ENCODE results near the gene TEPSIN. TPM values are rescaled to one million over a fixed set of nuclear protein-coding genes. Genes with fewer than 3 reads are reported as not detected.

The TEPSIN gene
- polyA plus RNA-seq, 6 donors from 2014 or later: 4.5 to 16.8 (median 7.6) TPM

DNA sequence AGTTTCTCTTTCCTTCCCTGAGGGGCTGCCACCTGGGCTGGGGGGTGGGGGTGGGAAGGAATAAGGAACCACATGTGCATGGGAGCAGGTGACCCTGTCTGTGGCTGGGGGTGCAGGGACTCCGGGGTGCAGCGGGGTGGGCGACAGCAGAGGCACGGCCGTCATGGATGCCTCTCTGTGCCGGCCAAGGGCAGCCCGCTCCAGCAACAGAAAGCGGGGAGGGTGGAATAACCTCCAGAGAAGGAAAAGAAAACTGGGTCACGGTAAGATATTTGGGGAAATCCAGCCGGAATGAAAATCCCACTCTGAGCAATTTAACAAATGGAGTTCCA, 4.4 kb upstream of the TEPSIN start:
- no peak for ATAC-seq (ENCODE audit: low read depth in 2 of 2)
- Mint-ChIP-seq H3K9me3 (no peaks in the 10 kb centered on the region), H3K36me3 (no peaks in the 10 kb centered on the region), H3K27me3 (no peaks in the 10 kb centered on the region), H3K27ac (no peak overlapping the region), H3K4me1 (peaks cover 12 to 30% (median 20%) of the 10 kb centered on the region in 3 donors), H3K4me3 (no peak overlapping the region)
- no peak for DNase-seq

GRCh38 chr17:81242421-81243332, 3.8 kb upstream of the TEPSIN start:
- H3K4me3 Mint-ChIP-seq: peak overlapping the region in 2 of 8 donors; percentile 11 to 64
- H3K9me3 Mint-ChIP-seq: no peaks in the 10 kb centered on the region
- ATAC-seq (ENCODE audit: low read depth in 2 of 2) (no peak), DNase-seq (no peak)
- H3K4me1 Mint-ChIP-seq: peaks cover 15 to 36% (median 24%) of the 10 kb centered on the region in 3 donors
- H3K27me3 Mint-ChIP-seq: no peaks in the 10 kb centered on the region
- no peak overlapping the region for H3K27ac Mint-ChIP-seq
- no peaks in the 10 kb centered on the region for H3K36me3 Mint-ChIP-seq

DNA sequence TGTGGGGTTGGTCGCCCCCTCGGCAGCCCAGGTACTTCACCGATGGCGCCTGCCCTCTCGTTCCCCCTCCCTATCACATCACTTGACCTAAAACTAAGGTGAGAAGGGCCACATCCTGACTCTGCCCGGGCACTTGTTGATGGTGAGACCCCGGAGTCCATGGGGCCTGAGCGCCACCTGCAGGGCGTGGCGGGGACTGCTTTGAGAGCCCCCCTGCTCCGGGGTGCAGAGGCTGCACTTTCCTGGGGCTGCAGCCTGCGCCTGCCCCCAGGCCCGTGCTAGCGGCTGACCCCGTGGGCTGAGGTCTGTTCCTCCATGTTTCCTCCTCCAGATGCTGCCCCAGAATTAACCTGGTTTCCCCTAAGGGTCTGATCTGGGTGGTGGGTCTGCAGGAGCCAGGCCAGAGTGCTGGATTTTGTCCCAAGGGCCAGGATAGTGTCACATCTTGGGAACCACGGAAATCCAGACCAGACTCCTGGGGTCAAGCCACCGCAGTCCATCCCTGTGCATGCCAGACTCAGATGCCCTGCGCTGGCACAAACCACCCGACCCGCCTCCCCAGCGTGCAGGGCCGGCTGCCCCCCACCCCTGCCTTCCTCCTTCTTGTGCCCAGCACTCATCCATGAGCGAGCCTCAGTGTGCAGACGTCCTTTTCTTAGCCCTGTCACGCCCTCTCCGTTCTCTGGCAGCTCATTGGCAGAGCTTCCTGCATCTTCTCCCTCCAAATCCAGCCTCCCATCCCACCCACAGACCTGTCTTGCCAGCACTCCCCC, 3.0 kb upstream of the TEPSIN start:
- H3K4me1 Mint-ChIP-seq: peaks cover 20 to 43% (median 31%) of the 10 kb centered on the region in 3 donors
- ATAC-seq (ENCODE audit: low read depth in 2 of 2) (no peak), DNase-seq (peak; percentile 73)
- no peaks in the 10 kb centered on the region for H3K27me3 Mint-ChIP-seq
- H3K4me3 Mint-ChIP-seq: peak overlapping the region in 5 of 8 donors; percentile 11 to 89 (median 32)
- peak overlapping the region in 4 of 6 donors; percentile 26 to 65 (median 45) for H3K27ac Mint-ChIP-seq
- no peaks in the 10 kb centered on the region for H3K36me3 Mint-ChIP-seq
- no peaks in the 10 kb centered on the region for H3K9me3 Mint-ChIP-seq

- H3K27ac Mint-ChIP-seq: peak overlapping the region in 2 of 6 donors; percentile 49 to 65
- H3K4me1 Mint-ChIP-seq: peaks cover 20 to 43% (median 30%) of the 10 kb centered on the region in 3 donors
- no peak for DNase-seq
- no peak for ATAC-seq (ENCODE audit: low read depth in 2 of 2)
- H3K27me3 Mint-ChIP-seq: no peaks in the 10 kb centered on the region
- no peaks in the 10 kb centered on the region for H3K9me3 Mint-ChIP-seq
- H3K36me3 Mint-ChIP-seq: no peaks in the 10 kb centered on the region
- peak overlapping the region in 4 of 8 donors; percentile 28 to 89 (median 64) for H3K4me3 Mint-ChIP-seq
Observed at GRCh38 chr17:81241203-81241602, 2.3 kb upstream of the TEPSIN start.

DNA sequence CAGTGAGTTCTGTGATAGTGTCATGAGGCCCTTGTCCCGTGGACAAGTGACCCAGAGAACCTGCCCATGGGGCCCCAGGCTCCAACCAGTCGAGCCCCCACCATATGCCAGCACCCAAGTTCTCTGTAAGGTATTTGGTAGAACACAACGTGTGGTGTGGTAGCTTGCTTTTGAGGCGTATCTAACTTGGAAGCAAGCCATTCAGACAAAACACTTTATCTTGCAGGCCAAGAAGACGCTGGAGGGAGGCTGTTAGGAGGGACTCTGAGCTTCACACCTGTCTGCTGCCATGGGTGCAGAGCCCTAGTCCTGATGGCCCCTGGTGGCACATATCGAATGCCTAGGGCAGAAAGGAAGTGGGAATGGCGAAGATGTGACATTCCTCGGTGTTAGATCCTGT, 1.9 kb upstream of the TEPSIN start:
- Mint-ChIP-seq H3K4me3 (peak overlapping the region in 6 of 8 donors; percentile 17 to 94 (median 74)), H3K4me1 (peaks cover 20 to 43% (median 30%) of the 10 kb centered on the region in 3 donors), H3K36me3 (no peaks in the 10 kb centered on the region), H3K27ac (peak overlapping the region in 3 of 6 donors; percentile 47 to 86 (median 49)), H3K27me3 (no peaks in the 10 kb centered on the region), H3K9me3 (no peaks in the 10 kb centered on the region)
- ATAC-seq (ENCODE audit: low read depth in 2 of 2): no peak
- no peak for DNase-seq

GRCh38 chr17:81239714-81240555, 1.1 kb upstream of the TEPSIN start:
- no peaks in the 10 kb centered on the region for H3K27me3 Mint-ChIP-seq
- H3K4me3 Mint-ChIP-seq: peak overlapping the region; percentile 88 to 97 (median 92)
- H3K4me1 Mint-ChIP-seq: peaks cover 24 to 46% (median 34%) of the 10 kb centered on the region in 3 donors
- peak; percentile 34 for DNase-seq
- H3K27ac Mint-ChIP-seq: peak overlapping the region; percentile 66 to 90 (median 88)
- peak in 1 of 2 donors; percentile 5 for ATAC-seq (ENCODE audit: low read depth in 2 of 2)
- H3K36me3 Mint-ChIP-seq: no peaks in the 10 kb centered on the region
- no peaks in the 10 kb centered on the region for H3K9me3 Mint-ChIP-seq

DNA sequence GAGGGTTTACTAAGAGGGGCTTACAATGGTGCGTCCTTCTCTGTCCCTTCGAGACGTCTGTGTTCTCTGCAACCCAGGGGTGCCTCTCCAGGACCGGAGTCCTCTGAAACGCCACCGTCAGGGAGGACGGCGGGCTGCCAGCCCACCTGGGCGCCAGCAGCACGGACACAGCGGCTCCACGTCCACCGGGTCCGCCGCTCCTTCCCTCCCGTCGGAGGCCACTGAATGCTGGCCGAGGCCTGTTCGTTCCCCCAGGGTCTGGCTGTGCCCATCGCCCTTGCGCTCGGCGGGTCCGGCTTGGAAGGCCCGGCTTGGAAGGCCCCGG, 403 bp downstream of the TEPSIN start:
- peak overlapping the region in 2 of 6 donors; percentile 69 to 89 for H3K27ac Mint-ChIP-seq
- H3K36me3 Mint-ChIP-seq: no peaks in the 10 kb centered on the region
- ATAC-seq (ENCODE audit: low read depth in 2 of 2): no peak
- peaks cover 28 to 49% (median 39%) of the 10 kb centered on the region in 3 donors for H3K4me1 Mint-ChIP-seq
- H3K9me3 Mint-ChIP-seq: no peaks in the 10 kb centered on the region
- peak overlapping the region; percentile 79 to 98 (median 94) for H3K4me3 Mint-ChIP-seq
- DNase-seq: no peak
- no peaks in the 10 kb centered on the region for H3K27me3 Mint-ChIP-seq

GRCh38 chr17:81237591-81238489, 1.0 kb downstream of the TEPSIN start:
- Mint-ChIP-seq H3K27ac (peak overlapping the region; percentile 44 to 86 (median 59)), H3K9me3 (no peaks in the 10 kb centered on the region), H3K36me3 (no peaks in the 10 kb centered on the region), H3K4me1 (peaks cover 28 to 49% (median 39%) of the 10 kb centered on the region in 3 donors), H3K4me3 (peak overlapping the region; percentile 79 to 98 (median 94)), H3K27me3 (no peaks in the 10 kb centered on the region)
- no peak for DNase-seq
- no peak for ATAC-seq (ENCODE audit: low read depth in 2 of 2)

- Mint-ChIP-seq H3K4me1 (peaks cover 24 to 43% (median 37%) of the 10 kb centered on the region in 3 donors), H3K27ac (peak overlapping the region in 1 of 6 donors; percentile 86), H3K9me3 (no peaks in the 10 kb centered on the region), H3K4me3 (peak overlapping the region in 5 of 8 donors; percentile 35 to 97 (median 88)), H3K27me3 (no peaks in the 10 kb centered on the region), H3K36me3 (no peaks in the 10 kb centered on the region)
- ATAC-seq (ENCODE audit: low read depth in 2 of 2) (no peak), DNase-seq (no peak)
Observed at GRCh38 chr17:81236784-81237183, 2.1 kb downstream of the TEPSIN start.

DNA sequence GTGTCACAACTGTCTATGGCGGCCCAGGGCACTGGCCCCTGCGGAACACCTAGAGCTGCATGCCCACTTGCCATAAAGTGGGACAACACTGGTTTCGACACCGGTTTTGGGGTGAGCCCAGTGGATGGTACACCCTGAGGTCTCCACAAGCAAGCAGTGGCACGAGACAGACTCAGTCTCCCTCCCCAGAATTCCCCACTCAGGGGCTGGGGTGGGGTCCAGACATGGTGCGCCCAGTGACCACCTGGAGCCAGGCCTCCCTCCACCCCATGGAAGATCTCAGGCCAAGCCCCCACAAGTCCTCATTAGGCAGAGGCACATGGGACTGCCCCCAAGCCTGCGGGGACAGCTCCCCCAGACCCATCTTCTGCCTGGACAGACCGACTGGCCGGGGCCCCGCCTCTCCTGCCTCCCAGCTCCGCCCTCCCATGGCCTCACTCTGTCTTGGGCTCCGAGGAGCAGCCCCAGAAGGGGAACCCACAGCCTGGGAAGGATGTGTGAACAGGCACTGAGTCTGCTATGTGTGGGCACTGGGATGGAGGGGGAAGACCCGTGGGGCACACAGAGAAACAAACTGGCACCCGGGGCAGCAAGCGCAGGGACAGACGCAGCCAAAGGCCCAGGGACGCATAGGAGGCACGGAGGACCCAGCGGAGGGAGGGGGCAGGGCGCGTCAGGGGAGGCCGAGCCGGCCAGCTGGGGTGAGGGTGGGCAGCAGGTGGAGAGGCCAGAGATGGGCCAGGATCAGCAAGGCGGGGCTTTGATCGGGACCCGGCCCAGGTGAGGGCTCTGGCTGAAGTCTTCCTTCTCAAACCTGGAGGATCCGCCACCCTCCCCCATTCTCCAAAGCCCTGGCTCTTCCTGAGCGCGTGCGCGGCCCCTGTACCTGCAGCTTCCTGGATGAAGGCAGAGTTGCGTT, 2.8 kb downstream of the TEPSIN start:
- H3K9me3 Mint-ChIP-seq: no peaks in the 10 kb centered on the region
- ATAC-seq (ENCODE audit: low read depth in 2 of 2) (no peak), DNase-seq (no peak)
- peak overlapping the region in 5 of 8 donors; percentile 16 to 78 (median 41) for H3K4me3 Mint-ChIP-seq
- peaks cover 0 to 2% of the 10 kb centered on the region in 2 donors for H3K36me3 Mint-ChIP-seq
- no peak overlapping the region for H3K27ac Mint-ChIP-seq
- peaks cover 20 to 37% (median 34%) of the 10 kb centered on the region in 3 donors for H3K4me1 Mint-ChIP-seq
- H3K27me3 Mint-ChIP-seq: no peaks in the 10 kb centered on the region

DNA sequence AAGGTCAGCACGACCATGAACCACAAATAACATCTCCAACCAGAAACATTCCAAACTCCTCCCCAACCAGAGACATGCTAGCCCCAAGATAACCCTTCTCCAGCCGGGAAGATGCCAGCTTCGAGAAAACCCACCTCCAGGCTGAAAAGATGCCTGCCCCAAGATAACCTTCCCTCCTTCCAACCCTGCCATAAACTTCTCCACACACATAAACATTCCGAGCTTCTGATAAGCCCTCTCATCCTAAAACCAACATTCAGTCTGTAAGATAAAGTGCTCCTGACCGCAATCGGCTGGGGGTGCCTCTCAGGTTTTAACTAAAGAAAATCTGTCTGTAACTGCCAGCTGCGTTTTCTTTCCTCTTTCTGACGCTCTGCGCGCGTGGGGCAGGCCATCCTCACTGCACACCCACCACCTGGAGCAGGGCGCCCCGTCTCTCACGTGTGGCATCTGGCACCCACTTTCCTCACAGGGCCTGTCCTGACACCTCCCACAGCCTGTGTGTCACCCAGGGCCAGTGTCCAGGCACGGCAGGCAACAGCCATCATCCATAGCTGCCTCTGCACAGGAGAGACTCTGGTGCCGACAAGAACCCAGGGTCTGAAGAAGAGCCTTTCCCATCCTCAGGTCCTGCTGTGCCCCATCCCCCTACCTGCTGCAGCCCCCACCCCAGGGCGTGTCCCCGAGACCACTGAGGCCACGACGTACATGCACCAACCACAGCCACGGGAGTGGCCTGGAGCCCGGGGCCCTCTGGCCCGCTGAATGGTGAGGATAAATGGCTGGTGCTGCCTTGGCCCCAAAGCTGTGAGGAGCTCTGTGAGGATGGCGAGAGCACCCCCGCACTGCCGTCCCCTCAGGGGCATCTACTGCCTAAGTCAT, 3.7 kb downstream of the TEPSIN start:
- Mint-ChIP-seq H3K4me3 (peak overlapping the region in 3 of 8 donors; percentile 11 to 81 (median 16)), H3K36me3 (peaks cover 0 to 8% of the 10 kb centered on the region in 2 donors), H3K27ac (no peak overlapping the region), H3K27me3 (no peaks in the 10 kb centered on the region), H3K9me3 (no peaks in the 10 kb centered on the region), H3K4me1 (peaks cover 23 to 34% (median 32%) of the 10 kb centered on the region in 3 donors)
- ATAC-seq (ENCODE audit: low read depth in 2 of 2) (no peak), DNase-seq (no peak)
